ENCODE measurements around the gene TMEM184B.
A peak's percentile ranks its signal among the peaks of the same experiment; 100 is the strongest.

The TMEM184B gene

DNA sequence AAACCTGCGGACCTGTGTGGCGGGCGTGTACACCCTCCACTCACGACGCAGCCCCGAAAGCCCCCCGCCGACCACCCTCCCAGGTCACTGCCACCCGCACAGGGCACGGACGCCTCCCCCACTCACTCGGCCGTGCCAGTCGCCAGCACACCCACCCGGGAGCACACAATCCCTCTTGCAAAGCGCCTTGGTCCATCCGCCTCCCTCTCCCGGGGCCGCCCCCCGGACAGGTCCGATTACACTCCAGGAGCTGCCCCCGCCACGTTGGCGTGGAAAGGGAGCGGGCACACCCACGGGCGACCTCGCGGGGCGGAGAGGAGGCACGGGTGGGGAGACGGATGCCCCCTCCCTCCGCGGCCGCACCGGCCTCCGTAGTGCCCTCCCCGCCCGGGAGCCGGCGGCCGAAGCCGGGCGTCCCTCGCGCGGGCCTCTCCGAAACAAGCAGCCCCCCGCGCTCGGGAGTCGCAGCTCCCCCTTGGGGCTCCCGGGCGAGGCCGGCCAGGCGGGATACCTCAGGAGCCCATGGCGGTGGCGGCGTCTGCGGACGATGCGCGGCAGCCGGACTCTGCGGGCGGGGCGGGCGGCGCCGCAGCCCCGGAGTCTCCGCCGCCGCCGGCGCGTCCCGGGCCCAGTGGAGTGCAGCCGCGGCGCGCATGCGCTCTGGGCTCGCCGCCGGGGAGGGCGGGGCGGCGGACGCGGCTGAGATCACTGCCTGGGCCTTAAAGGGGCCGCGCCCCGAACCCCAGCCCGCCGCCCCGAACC, at the start of gene TMEM184B:
Gene TMEM184B (minus strand): TSS at position 638 of the 762 bp plus-strand sequence. CDS start 25,049 bp downstream, outside the sequence.
- H3K27me3 Mint-ChIP-seq = peaks cover 30% of the 10 kb centered on the region
- DNase-seq = peak; percentile 84
- H3K9me3 Mint-ChIP-seq = no peaks in the 10 kb centered on the region
- H3K4me1 Mint-ChIP-seq = peaks cover 54% of the 10 kb centered on the region
- peaks cover 18% of the 10 kb centered on the region for H3K36me3 Mint-ChIP-seq
- H3K4me3 Mint-ChIP-seq = peak within 1 kb of the TSS; percentile 81
- peak within 1 kb of the TSS; percentile 85 for H3K27ac Mint-ChIP-seq
- CTCF ChIA-PET = interaction anchor here (2.2 kb wide), 1 partner anchor 11 kb away, joined by 8 read pairs; no protein-coding TSS in a partner anchor

DNA sequence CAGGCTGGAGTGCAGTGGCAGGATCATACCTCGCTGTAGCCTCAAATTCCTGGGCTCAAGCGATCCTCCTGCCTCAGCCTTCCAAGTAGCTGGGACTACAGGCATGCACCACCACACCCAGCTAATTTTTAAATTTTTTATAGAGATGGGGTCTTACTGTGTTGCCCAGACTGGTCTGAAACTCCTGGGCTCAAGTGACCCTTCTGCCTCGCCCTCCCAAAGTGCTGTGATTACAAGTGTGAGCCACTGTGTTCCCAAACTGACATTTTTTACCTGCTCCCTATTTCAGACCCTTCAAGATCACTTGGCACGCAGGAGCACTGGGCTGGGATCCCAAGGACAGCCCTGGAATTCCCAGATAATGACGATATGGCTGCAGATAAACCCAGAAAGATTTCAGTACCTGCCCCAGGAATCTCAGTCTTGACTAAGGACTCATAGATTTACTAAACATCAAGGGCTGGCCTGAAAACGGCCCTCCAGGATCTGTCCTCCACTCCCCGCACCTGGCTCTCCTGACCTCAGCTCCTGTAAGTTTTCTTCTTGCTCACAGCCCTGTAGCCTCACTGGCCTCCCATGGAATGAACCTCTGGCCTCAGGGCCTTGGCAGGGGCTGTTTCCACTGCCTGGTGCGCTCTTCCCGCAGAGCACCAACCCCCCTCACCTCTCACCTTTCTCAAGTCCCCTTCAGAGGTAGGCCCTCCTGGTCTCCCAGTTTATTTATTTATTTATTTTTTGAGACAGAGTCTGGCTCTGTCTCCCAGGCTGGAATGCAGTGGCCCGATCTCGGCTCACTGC, 48.0 kb upstream of the TMEM184B start:
- no peaks in the 10 kb centered on the region for H3K9me3 Mint-ChIP-seq
- CTCF ChIA-PET = no interaction called here
- no peak for DNase-seq
- H3K4me3 Mint-ChIP-seq = no peak overlapping the region
- H3K27ac Mint-ChIP-seq = no peak overlapping the region
- peaks cover 19% of the 10 kb centered on the region for H3K4me1 Mint-ChIP-seq
- H3K27me3 Mint-ChIP-seq = peaks cover 23% of the 10 kb centered on the region
- no peaks in the 10 kb centered on the region for H3K36me3 Mint-ChIP-seq

DNA sequence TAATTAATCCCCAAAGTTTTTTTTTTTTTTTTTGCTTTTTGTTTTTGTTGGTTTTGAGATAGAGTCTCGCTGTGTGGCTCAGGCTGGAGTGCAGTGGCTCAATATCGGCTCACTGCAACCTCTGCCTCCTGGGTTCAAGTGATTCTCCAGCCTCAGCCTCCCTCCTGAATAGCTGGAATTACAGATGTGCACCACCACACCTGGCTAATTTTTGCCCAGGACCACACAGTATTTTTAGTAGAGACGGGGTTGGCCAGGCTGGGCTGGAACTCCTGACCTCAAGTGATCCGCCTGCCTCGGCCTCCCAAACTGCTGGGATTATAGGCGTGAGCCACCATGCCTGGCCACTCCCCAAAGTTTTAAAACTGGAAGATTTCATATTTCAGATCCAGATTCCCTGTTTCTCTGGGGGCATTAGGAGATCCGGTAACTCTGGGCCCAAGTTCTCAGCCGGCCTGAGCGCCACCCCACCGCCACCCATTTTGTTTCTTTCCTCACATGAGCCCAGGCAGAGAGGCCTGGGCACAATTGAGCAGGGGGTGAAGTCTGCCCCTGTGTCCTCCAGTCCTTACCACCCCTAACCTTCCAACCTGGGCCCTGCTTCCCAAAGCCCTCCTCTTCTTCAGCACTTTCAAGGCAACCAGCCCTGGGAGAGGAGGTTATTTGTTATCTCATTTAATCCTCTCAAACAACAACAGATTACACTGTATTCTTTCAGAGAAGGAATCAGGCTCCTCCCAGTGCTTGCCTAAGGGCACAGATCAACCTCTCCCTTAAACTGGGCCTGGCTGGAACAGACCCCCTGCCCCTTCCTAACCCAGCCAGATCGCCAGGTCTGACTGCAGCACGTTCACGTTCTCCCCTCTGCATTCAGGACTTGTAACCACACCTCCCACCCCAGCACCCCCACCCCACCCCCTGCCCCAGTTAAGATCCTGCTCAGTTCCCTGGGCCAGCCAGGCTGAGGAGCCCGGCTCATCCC, 46.3 kb upstream of the TMEM184B start:
- H3K9me3 Mint-ChIP-seq = no peaks in the 10 kb centered on the region
- CTCF ChIA-PET = no interaction called here
- peak overlapping the region; percentile 42 for H3K4me3 Mint-ChIP-seq

DNA sequence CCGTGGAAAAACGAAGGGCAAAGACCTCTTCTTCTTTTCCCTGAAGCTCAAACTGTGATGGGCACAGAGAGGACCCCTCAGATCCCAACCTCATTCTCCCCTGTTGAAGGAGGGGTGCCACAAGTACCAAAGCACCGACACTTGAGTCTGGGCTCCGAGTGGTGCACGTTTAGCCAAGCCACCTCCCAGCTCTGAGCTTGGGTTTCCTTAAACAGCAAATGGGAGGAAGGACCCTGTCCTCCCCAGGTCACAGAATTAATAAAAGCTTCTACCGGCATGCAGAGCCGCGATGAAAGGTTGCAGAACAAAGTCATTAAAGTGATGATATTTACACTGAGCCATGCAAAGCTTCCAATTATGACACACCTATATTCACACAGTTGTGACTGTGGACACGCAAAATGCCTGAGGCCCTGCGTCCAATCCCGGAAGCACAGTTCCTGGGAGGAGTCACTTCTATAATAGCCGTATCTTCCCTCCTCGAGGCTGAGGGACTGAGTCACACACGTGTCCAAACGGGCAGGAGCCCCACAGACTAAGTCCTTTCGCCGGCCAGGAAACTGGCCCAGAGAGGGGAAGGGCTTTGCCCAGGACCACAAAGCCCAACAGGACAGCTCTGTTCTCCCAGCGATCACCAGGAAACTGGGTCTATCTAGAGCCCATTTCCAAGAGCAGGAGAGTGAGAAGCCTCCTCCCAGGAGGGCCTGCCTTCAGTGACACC, 45.3 kb upstream of the TMEM184B start:
- H3K9me3 Mint-ChIP-seq = no peaks in the 10 kb centered on the region
- no peak for DNase-seq
- H3K4me1 Mint-ChIP-seq = peaks cover 46% of the 10 kb centered on the region
- peak overlapping the region; percentile 75 for H3K4me3 Mint-ChIP-seq
- peak overlapping the region; percentile 86 for H3K27ac Mint-ChIP-seq
- CTCF ChIA-PET = interaction anchor here (0.8 kb wide), 1 partner anchor 12 kb away, joined by 3 read pairs; no protein-coding TSS in a partner anchor
- H3K27me3 Mint-ChIP-seq = peaks cover 13% of the 10 kb centered on the region
- peaks cover 3% of the 10 kb centered on the region for H3K36me3 Mint-ChIP-seq

More for the DNA sequence above, 46.3 kb upstream of the TMEM184B start:
- no peaks in the 10 kb centered on the region for H3K36me3 Mint-ChIP-seq
- DNase-seq = no peak
- peaks cover 36% of the 10 kb centered on the region for H3K4me1 Mint-ChIP-seq
- peaks cover 16% of the 10 kb centered on the region for H3K27me3 Mint-ChIP-seq
- peak overlapping the region; percentile 53 for H3K27ac Mint-ChIP-seq

DNA sequence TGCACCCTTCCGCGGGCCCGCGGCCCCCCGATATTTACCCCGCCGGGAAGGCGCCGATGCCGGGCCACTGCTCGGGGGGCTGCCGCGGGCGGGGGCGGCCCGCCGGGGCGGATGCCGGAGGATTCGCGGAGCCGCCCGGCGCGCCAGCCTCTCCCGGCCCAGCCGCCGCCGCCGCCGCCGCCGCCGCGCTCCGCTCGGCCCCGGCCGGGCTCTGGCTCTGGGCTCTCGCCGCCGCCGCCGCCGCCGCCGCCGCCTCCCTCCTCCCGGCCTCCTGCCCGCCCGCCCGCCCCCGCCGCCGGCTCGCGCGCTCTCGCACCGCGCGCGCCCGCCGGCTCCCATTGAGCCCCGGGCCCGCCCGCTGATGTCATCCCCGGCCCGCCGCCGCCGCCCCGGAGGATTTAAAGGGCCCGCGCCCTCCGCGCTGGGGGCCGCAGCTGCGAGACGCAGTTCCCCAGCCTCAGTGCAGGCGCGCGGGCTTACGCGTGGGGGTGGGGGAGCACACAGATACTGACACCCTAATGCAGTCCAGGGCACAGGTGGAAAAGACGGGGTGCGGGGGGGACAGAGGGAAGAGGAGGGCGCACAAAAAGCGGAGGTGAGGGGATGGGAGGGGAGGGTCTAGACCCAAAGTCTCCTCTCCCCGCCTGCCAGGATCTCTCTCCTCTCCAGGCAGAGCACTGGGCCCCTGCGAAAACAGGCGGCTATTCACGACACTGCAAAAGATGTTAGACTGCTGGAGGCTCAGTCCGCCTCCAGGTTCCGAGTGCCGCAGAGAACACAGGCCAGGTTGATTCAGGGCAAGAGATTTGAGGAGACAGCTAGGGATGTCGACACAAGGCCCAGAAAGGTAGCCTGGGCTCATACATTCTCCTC, 44.5 kb upstream of the TMEM184B start, which contains the start of gene CSNK1E:
Gene CSNK1E (minus strand): TSS at position 312 of the 873 bp plus-strand sequence. CDS start 3,276 bp downstream, outside the sequence.
- Mint-ChIP-seq H3K9me3 (no peaks in the 10 kb centered on the region), H3K4me1 (peaks cover 54% of the 10 kb centered on the region), H3K36me3 (peaks cover 8% of the 10 kb centered on the region), H3K4me3 (peak within 1 kb of the TSS; percentile 83), H3K27ac (peak within 1 kb of the TSS; percentile 95), H3K27me3 (peaks cover 13% of the 10 kb centered on the region)
- peak; percentile 82 for DNase-seq
- CTCF ChIA-PET = interaction anchor here (0.8 kb wide), 1 partner anchor 11 kb away, joined by 3 read pairs; no protein-coding TSS in a partner anchor

DNA sequence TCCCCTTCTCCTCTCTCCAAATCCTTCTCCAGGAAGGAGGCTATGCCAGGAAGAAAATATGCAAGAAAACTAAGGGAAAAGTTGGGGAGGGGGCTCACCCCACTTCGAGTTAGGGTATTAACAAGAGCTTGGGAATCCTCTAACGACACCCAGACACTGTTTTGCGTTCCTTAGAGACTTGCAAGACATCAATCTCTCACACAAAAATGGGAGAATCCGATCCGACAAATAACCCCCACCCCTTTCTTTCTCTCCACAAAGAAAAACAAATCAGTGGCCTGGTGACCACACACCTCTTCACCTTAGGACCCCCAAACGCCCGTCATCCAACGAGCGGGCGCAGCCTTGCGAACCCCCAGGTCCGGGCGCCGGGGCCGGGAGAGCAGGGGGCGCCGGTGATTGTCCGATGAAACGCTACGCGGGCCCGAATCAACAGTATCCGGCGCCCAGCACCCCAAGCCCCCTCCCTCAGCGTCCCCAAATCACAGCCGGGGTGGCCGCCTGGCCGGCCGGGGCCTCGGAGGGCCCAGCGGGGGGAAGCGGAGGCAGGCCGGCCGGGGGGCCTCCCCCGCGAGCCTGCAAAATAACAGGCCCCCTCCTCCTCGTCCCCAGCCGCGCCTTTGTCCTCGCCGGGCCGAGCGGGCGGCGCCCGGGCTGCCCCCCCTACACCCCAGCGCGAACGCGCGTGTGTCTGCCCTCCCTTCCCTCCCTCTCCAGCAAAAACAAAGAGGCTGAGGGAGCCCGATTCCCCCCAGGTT, 43.7 kb upstream of the TMEM184B start:
- peak; percentile 70 for DNase-seq
- peaks cover 62% of the 10 kb centered on the region for H3K4me1 Mint-ChIP-seq

DNA sequence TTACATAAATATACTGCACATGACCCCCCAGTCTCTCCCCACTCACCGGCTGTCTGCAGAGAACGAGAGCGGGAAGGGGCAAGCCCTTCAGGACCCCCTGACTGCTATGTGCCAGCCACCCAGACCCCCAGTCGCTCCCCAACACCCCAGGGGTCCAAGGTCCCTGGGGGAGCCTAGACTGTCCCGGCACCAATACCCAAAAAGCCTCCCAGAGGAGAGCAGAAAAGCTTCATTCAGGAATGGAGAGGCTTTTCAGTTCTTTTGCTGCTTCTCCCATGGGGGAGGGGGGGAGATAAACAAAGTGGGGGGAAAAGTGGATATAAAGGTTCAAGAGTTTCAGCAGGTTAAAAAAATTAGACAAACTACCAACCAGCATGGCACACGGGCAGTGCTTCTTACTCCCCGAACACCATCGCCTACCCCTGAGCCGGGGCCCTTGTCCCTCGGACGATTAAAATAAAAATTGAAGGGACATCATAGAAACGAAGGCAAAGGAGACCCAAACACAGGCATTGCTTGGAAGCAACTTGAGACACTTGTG, 43.1 kb upstream of the TMEM184B start:
- peak overlapping the region; percentile 83 for H3K4me3 Mint-ChIP-seq
- CTCF ChIA-PET = no interaction called here
- peaks cover 13% of the 10 kb centered on the region for H3K27me3 Mint-ChIP-seq
- peak overlapping the region; percentile 95 for H3K27ac Mint-ChIP-seq
- peaks cover 14% of the 10 kb centered on the region for H3K36me3 Mint-ChIP-seq
- no peak for DNase-seq
- H3K4me1 Mint-ChIP-seq = peaks cover 68% of the 10 kb centered on the region
- H3K9me3 Mint-ChIP-seq = no peaks in the 10 kb centered on the region

More for the DNA sequence above, 43.7 kb upstream of the TMEM184B start:
- Mint-ChIP-seq H3K27ac (peak overlapping the region; percentile 95), H3K36me3 (peaks cover 11% of the 10 kb centered on the region), H3K9me3 (no peaks in the 10 kb centered on the region), H3K27me3 (peaks cover 13% of the 10 kb centered on the region), H3K4me3 (peak overlapping the region; percentile 83)
- CTCF ChIA-PET = no interaction called here

DNA sequence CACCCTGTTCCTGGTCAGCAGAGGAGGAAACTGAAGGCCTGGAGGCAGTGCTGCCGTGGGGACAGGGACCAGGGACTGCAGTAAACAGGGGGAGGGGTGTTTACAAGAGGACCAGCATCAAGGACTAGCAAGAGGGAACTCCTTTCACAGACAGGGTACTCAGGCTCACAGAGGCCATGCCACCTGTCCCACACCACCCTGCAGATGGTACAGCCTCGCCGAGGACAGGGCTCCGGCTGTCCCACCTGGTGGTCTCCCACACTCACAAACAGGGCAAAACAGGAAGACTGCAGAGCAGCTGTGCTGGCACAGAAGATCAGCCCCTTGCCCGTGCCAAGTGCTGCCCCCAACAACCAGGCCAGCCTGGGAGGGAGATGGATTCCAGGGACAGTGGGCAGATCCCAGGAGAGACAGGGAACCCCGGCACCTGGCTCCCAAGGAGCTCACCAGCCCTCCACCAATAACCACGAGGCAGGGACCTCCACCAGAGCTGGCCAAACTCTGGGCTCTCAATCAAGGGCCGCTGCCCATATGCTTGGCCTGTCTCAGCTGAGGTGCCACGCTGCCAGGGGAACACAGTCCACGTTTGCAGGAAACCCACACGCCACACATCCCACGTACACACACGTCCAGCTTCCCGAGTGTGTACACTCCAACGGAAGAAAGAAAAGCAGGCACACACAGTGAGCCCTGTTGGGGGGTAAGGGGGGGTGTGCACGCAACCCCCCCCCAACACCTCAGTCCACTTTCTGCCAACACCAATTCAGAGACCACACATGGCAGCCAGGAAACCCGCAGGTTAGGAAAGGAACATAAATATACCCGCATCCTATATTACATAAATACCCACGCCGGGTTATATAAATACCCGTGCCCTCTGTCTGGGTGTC, 42.4 kb upstream of the TMEM184B start:
- CTCF ChIA-PET = no interaction called here
- peaks cover 74% of the 10 kb centered on the region for H3K4me1 Mint-ChIP-seq
- peak overlapping the region; percentile 95 for H3K27ac Mint-ChIP-seq
- H3K36me3 Mint-ChIP-seq = peaks cover 18% of the 10 kb centered on the region
- H3K9me3 Mint-ChIP-seq = no peaks in the 10 kb centered on the region
- H3K27me3 Mint-ChIP-seq = peaks cover 13% of the 10 kb centered on the region
- peak overlapping the region; percentile 83 for H3K4me3 Mint-ChIP-seq
- peak; percentile 30 for DNase-seq

DNA sequence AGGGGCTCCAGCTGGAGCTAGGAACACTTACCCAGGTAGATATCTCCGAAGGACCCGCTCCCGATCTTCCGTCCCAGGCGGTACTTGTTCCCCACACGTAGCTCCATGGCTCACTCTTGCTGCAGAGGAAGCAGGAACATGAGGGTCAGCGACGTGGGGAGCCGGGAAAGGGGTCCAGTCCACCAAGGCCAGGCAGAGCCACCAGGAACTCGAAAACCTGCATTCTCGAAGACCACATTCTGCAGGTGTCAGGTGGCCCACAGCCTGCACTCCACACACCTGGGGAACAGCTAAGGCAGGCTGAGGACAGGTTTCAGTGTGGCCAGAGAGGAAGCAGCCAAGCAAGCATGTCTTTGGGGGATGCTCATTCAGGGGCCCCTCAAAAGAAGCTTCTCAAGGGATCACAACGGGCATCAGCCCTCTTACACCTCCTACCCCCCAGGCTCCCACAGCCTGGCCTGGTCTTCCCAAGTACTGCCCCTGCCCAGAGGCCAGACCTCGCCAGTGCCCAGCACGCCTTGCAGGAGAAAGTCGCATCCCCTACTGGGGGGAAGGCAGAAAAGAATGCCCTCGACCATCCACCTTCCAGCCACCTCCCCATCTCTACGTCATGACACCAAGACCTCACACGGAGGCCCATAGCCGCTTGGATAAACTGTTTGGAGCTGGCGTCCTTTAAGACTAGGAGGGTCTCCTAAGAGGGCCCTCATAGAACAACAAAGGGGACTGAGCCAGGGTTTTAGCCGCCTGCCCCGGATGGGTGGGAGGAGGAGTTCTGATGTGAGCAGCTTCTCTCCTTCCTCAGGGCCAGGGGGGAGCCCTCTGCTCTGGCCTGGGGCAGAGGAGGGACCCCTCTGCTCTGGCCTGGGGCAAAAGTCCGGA, 41.5 kb upstream of the TMEM184B start:
- DNase-seq = no peak
- peaks cover 18% of the 10 kb centered on the region for H3K36me3 Mint-ChIP-seq
- peaks cover 74% of the 10 kb centered on the region for H3K4me1 Mint-ChIP-seq
- H3K27ac Mint-ChIP-seq = peak overlapping the region; percentile 95
- peaks cover 7% of the 10 kb centered on the region for H3K27me3 Mint-ChIP-seq
- peak overlapping the region; percentile 83 for H3K4me3 Mint-ChIP-seq
- no peaks in the 10 kb centered on the region for H3K9me3 Mint-ChIP-seq
- CTCF ChIA-PET = no interaction called here

DNA sequence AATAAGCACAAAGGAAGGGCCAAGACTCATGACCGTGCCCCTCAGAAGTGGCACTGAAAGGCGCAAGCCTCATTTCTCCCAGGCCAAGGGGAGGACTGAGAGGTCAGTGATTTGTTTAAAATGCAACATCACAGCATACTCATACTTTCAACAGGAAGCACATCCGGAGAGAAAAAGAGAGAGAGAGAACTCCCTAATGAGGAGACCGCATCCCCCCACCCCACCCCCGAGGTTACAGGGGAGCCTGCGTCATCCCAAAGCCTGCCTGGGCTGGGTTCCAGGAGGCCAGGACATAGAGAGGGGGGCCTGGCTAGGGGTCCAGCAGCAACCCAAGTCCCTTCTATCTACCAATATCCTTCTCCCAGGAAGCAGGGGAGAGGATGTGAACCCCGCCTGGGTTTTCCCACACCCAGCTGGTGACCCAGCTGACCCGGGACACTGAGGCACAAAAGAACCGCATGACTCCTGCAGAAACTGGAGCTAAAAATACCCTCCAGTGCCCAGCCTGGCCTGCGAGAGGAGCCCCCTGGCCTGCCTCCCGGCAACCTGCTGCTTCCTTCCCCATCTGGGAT, 40.7 kb upstream of the TMEM184B start:
- peaks cover 19% of the 10 kb centered on the region for H3K36me3 Mint-ChIP-seq
- no peaks in the 10 kb centered on the region for H3K9me3 Mint-ChIP-seq
- H3K4me3 Mint-ChIP-seq = peak overlapping the region; percentile 26
- peak; percentile 54 for DNase-seq
- peaks cover 5% of the 10 kb centered on the region for H3K27me3 Mint-ChIP-seq
- peak overlapping the region; percentile 95 for H3K27ac Mint-ChIP-seq
- CTCF ChIA-PET = no interaction called here
- peaks cover 74% of the 10 kb centered on the region for H3K4me1 Mint-ChIP-seq
